Middle frontal gyrus (tissue), 1 donor: ENCODE data around the gene USP38.
"Not testable (repeated sequence)": the region's sequence is repeated elsewhere in the genome, so short reads cannot be mapped to it uniquely, and the experiment has no call there.

Source experiments
- DNase-seq: peaks from one replicate; pipeline ENCODE4 v3.0.0-alpha.2; 2015; ENCODE audit warnings: low spot score; ENCODE audit errors: extremely low spot score

The USP38 gene

DNA sequence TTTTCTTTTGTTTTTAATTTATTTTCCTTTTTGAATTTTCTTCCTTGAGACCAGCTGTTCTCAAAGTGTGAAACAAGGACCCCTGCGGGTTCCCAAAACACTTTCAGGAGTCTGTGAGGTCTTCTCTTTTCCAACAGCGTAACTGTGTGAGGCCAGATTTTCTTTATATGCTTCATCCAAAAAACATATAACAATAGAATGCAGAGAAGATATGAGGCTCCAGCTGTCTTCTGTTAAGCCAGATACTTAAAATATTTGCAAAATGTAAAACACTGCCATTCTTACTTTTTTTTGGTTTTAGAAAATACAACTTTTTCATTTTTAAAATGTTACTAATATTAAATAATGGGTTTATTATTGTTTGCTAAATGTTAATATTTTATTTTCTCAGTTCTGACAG, 27.8 kb downstream of the USP38 start:
- no peak for DNase-seq

DNA sequence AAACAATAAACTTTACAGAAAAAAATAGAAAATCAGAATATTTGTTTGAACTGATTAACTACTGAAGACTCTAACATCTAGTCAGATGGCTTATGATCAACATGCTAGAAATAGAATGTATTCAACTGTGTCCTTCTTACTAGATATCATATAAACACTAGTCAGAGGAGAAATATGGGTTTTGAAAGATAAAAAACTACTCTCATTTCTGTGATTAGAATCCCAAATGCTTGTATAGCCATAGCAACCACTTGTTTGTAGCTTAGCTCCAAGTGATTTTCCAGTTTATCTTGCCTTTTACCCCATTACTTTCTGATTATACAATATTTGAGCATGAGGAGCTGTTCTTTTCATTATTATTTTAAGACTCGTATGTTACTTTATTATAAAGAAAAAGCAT, 31.2 kb downstream of the USP38 start:
- DNase-seq, result no peak

DNA sequence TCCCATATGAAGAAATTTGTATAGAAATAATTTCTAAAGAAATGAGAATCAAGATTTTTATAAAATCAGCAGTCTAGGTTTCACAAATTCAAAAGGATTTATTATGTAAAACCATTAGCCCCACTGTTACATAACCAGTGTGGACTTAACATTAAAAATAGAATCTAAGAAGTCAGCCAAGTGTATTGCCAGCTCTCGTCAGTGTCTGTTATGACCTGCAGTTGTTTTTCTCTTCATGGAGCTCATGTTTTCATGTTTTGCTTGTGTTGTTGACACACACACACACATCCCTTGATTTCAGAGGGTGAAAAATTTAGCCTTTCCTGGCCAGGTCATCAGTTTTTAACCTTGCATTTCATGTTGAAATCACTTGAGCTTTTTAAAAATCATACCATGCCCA, 39.5 kb downstream of the USP38 start:
- DNase-seq, result no peak

GRCh38 chr4:143225167-143225566, 40.5 kb downstream of the USP38 start:
- no peak for DNase-seq

DNA sequence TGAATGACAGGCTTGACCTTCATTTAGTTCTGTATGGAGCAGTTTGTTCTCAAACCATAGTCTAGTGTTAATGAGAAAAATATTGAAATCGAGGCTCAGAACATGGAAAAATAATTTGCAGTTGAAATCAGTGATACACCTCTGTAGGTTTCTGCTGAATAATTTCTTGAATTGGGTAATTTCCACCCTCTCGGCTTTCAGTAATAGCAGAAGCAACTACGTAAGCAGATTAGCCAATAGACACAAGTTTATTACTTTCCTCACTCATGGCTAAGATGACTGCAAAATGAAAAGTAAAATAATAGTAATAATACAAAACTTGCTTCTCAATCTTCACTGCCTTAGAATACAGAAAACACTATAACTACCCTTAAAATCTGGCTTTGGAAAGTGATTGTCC, 46.0 kb downstream of the USP38 start:
- no peak for DNase-seq

GRCh38 chr4:143232277-143232676, 47.6 kb downstream of the USP38 start:
- no peak for DNase-seq

DNA sequence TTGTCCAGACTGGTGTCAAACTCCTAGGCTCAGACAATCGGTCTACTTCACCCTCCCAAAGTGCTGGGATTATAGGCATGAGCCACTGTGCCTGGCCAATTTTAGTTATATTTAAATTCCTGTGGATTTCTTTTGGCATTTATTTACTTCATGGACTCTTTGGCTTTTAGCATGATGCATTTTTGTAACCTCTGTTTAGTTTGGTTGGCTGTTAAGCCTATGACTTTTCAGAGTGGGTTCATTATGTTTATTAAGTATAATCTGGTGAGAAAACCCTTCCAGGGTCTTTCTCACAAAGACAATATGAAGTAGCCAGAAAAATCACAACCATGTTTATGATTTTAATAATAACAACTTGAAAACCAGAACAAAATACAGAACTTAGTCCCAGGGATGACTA, 49.4 kb downstream of the USP38 start:
- DNase-seq, result no peak

- DNase-seq, result not testable (repeated sequence)
Measured at GRCh38 chr4:143237195-143237594, 52.5 kb downstream of the USP38 start.

GRCh38 chr4:143240939-143241679, 56.4 kb downstream of the USP38 start:
- DNase-seq, result no peak

GRCh38 chr4:143241892-143242291, 57.2 kb downstream of the USP38 start:
- no peak for DNase-seq

DNA sequence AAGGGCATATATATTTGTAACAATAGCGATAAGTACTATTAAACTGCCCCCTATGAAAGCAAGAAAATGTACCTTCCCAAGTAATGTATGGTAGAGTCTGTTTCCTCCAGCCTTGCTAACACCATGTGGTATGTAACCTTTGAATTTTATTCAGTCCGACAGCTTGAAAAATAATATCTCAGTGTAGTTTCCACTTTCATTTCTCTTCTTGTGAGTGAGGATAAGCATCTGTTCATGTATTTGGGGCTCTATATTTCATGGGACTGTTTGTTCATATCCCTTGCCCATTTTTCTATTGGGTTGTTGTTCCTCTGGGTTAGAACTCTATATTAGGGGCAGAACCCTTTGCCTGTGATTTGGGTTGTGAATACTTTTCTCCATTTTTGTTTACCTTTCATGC, 58.3 kb downstream of the USP38 start:
- DNase-seq, result no peak

DNA sequence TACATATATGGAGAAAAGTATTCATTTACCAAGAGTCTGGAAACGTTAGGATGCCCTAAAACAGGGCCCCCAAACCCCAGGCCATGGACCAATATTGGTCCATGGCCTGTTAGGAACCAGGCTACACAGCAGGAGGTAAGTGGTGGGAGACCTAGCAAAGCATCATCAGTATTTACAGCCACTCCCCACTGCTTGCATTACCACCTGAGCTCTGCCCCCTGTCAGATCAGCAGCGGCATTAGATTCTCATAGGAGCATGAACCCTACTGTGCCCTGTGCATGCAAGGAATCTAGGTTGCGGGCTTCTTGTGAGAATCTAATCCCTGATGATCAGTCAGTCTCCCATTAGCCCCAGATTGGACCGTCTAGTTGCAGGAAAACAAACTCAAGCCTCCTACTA, 62.3 kb downstream of the USP38 start:
- no peak for DNase-seq

- no peak for DNase-seq
Measured at GRCh38 chr4:143247866-143248265, 63.1 kb downstream of the USP38 start.

GRCh38 chr4:143248827-143249226, 64.1 kb downstream of the USP38 start:
- DNase-seq, result no peak

GRCh38 chr4:143250617-143251016, 65.9 kb downstream of the USP38 start:
- no peak for DNase-seq

GRCh38 chr4:143251348-143251747, 66.6 kb downstream of the USP38 start:
- no peak for DNase-seq

- DNase-seq, result no peak
Measured at GRCh38 chr4:143251779-143252178, 67.1 kb downstream of the USP38 start.

DNA sequence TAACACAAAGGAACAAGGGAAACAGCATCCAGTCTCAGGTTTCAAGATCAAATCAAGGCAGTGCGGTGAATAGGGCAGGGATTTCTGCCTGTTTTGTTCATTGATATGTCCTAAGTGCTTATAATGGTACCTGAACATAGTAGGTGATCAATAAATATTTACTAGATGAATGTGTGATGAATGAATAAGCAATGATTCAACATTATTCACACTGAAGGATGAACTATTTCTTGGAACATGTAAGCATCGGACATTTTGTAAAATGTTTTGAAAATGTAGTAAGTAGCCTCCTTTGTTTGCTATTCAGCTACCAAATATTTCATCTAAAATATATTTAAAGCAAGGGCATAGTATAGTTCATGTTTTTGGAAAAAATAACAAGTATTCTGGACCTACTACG, 67.8 kb downstream of the USP38 start:
- no peak for DNase-seq

GRCh38 chr4:143253166-143253565, 68.4 kb downstream of the USP38 start:
- DNase-seq, result no peak

- no peak for DNase-seq
Measured at GRCh38 chr4:143254491-143255226, 69.9 kb downstream of the USP38 start.

GRCh38 chr4:143256456-143256855, 71.7 kb downstream of the USP38 start:
- no peak for DNase-seq

- DNase-seq, result no peak
Measured at GRCh38 chr4:143257356-143257755, 72.6 kb downstream of the USP38 start.

- DNase-seq, result no peak
Measured at GRCh38 chr4:143260750-143261149, 76.0 kb downstream of the USP38 start.
